Measurements from ENCODE around the gene TRPM3.

TRPM3 gene

DNA sequence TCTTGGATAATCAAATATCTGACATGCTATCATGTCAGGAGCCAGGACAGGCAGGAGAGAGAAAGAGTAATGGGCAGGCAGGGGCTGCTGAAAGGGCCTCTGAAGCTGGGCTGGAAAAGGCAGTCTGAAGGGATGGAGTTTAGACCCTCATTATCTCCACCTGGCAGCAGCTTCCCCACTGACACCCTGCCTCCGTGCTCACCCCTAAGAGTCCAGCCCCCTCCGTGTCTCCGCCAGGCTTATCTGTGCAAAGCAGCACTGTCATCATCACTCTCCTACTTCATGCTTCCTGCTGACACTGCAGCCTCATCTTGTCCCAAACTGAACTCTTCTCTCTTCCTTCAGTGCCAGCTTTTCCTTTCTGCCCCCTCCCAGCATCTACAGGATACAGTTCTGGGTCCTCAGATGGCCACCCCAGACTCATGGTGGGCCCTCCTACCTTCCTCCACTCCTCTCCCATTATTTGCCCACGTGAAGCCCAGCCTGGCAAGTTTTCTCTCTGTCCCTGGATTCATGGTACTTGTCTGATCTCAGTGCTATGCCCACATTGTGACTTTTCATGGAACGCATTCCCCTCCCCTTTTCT is 636.1 kb downstream of the TRPM3 start:
- POLR2A ChIA-PET, result interaction anchor here (1.5 kb wide), 1 partner anchor 65 kb away, joined by 8 read pairs; no protein-coding TSS in a partner anchor
- DNase-seq (ENCODE audit: low read depth, low spot score), result no peak
- CTCF ChIA-PET, result interaction anchor here (0.7 to 5.5 kb wide), 44 partner anchors 9 to 149 kb away, joined by 3 to 70 read pairs (median 5); partner anchors contain the start of gene KLF9
- H3K4me3 ChIP-seq (ENCODE audit: low read depth, low read length), result no peak overlapping the region
- TF ChIP-seq, protein P1, sequence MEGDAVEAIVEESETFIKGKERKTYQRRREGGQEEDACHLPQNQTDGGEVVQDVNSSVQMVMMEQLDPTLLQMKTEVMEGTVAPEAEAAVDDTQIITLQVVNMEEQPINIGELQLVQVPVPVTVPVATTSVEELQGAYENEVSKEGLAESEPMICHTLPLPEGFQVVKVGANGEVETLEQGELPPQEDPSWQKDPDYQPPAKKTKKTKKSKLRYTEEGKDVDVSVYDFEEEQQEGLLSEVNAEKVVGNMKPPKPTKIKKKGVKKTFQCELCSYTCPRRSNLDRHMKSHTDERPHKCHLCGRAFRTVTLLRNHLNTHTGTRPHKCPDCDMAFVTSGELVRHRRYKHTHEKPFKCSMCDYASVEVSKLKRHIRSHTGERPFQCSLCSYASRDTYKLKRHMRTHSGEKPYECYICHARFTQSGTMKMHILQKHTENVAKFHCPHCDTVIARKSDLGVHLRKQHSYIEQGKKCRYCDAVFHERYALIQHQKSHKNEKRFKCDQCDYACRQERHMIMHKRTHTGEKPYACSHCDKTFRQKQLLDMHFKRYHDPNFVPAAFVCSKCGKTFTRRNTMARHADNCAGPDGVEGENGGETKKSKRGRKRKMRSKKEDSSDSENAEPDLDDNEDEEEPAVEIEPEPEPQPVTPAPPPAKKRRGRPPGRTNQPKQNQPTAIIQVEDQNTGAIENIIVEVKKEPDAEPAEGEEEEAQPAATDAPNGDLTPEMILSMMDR (IDR thresholded peaks at IDR 0.05; ENCODE audit: insufficient read depth, low read length, missing control alignments), result no peak

DNA sequence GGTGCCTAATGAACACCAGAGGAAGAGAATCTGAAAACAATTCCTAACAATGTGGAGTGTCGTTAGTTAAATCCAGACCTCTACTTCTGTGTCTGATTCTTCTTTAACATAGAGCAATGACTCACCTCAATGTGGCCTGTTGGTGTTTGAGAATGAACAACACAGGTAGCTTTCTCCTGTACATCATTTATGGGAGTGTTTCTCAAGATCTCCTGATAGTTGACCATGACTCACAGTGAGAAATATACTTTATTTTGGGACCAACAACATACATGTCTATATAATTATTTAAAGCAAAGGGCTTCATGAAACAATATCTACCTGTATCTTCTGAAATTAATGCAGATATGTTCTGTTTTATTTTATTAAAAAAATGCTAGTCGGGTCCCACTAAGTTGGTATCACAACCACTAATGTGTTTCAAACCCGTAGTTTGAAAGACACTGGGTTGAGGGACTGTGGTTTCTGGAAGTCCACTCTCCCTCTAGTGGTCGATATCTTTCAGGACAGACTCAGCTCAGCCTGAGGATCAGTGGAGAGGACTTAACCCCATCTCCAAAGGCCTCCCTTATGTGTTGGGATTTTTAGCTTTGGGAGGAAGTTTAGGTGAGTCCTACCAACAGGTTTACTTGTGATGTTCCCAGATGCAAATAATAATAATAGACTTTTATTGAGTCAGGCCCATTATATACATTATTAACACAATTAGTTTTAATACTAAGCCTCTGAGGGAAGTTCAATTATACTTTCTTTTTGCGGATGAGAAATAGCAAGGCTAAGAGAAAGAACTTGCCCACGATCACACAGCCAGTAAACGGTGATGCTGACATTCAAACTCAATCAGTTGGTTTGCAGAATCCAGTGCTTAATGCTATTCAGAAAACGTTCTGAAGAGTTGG is 636.9 kb downstream of the TRPM3 start:
- no peak overlapping the region for H3K4me3 ChIP-seq (ENCODE audit: low read depth, low read length)
- DNase-seq (ENCODE audit: low read depth, low spot score), result no peak
- POLR2A ChIA-PET, result interaction anchor here (0.6 to 1.5 kb wide), 2 partner anchors 64 to 70 kb away, joined by 4 to 8 read pairs; partner anchors contain the start of gene KLF9
- TF ChIP-seq, protein P1 (IDR thresholded peaks at IDR 0.05; ENCODE audit: insufficient read depth, low read length, missing control alignments), result peak; percentile 74
- CTCF ChIA-PET, result interaction anchor here (0.6 to 5.5 kb wide), 51 partner anchors 8 to 148 kb away, joined by 3 to 70 read pairs (median 4); partner anchors contain the start of gene KLF9

DNA sequence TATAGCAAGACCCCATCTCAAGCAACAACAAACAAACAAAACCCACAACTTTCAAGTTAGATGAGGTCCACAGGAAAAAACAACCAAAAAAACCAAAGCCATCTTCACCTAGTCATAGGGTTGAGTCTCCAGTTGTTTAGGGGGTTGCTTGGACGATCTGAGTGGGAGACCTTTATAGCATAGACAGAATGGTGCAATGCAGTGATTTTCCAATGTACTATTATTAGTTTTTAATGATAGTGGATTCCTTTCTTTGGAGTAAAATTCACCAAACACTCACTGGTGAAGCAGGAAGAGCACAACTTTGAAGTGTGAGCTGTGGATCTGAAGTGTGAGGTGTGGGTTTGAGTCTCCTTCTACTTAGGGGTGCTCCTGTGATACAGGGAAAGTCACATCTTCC is 640.0 kb downstream of the TRPM3 start:
- no peak overlapping the region for H3K4me3 ChIP-seq (ENCODE audit: low read depth, low read length)
- CTCF ChIA-PET, result interaction anchor here (2.5 kb wide), 1 partner anchor 9 kb away, joined by 7 read pairs; no protein-coding TSS in a partner anchor
- no peak for DNase-seq (ENCODE audit: low read depth, low spot score)
- TF ChIP-seq, protein P1 (IDR thresholded peaks at IDR 0.05; ENCODE audit: insufficient read depth, low read length, missing control alignments), result no peak
- POLR2A ChIA-PET, result no interaction called here

DNA sequence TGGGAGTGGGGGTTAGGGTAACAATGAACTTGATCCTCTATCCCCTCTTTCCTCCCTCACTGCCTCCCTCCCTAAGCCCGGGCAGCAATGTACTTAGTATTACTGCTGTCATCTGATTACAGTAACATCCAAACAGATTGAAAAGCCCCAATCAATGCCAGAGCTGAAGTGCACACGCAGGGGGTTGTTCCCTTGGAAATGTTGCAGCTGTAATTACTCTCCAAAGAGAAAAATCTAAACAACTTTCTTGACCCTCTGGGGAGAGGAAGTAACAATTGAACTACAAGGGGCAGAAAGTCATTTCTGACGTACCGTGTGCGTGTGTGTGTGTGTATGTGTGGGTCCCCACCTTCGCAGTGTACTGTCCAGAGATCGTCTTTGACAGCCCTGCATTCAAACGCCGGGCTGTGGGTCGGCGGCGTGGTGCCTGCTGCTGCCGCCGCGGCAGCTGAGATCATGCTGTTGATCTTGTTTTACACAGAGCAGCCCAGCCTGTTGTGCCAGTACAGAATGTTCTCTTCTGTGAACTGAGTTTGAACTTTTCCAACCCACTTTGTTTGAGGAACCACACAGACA is 640.9 kb downstream of the TRPM3 start:
- no peak overlapping the region for H3K4me3 ChIP-seq (ENCODE audit: low read depth, low read length)
- POLR2A ChIA-PET, result interaction anchor here (1.3 kb wide), 1 partner anchor 60 kb away, joined by 3 read pairs; no protein-coding TSS in a partner anchor
- TF ChIP-seq, protein P1 (IDR thresholded peaks at IDR 0.05; ENCODE audit: insufficient read depth, low read length, missing control alignments), result no peak
- no peak for DNase-seq (ENCODE audit: low read depth, low spot score)
- CTCF ChIA-PET, result interaction anchor here (1.1 to 2.6 kb wide), 3 partner anchors 8 to 34 kb away, joined by 3 to 14 read pairs (median 6); no protein-coding TSS in a partner anchor

DNA sequence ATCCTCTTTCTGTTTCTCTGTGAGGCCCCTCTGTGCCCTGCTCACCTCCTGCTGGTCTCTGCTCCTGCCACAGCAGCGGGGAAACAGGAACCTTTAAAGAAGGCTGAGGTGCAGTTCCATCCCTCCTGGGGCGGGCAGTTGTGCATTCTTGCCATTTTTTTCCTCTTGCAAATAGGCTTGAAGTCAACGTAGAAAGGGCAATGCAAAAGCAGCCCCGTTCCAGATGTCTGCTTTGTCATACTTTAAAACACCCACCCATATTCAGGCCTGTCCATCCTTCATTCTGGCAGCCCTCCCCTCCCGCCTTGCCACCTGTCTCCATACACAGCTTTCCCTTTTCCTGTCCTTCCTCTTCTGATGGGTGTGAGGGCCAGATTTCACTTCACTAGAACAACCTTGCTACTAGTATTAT is 641.5 kb downstream of the TRPM3 start:
- no peak for DNase-seq (ENCODE audit: low read depth, low spot score)
- no peak overlapping the region for H3K4me3 ChIP-seq (ENCODE audit: low read depth, low read length)
- CTCF ChIA-PET, result interaction anchor here (1.3 to 2.6 kb wide), 4 partner anchors 9 to 140 kb away, joined by 6 to 14 read pairs (median 7); no protein-coding TSS in a partner anchor
- POLR2A ChIA-PET, result interaction anchor here (1.3 kb wide), 1 partner anchor 60 kb away, joined by 3 read pairs; no protein-coding TSS in a partner anchor
- TF ChIP-seq, protein P1 (IDR thresholded peaks at IDR 0.05; ENCODE audit: insufficient read depth, low read length, missing control alignments), result no peak
